ENCODE data around the gene TAOK2.

GRCh38 chr16:29950806-29951461 lies 22.7 kb upstream of the TAOK2 start:
- TF ChIP-seq EP300 (IDR thresholded peaks at IDR 0.05): no peak
- no peak for TF ChIP-seq CTCF (IDR thresholded peaks at IDR 0.05)
- no peak for TF ChIP-seq POLR2AphosphoS5 (IDR thresholded peaks at IDR 0.05)
- TF ChIP-seq POLR2A (IDR thresholded peaks at IDR 0.05): no peak
